Endothelial cell (in vitro differentiated cells): Measurements from ENCODE around the gene AQP12A. TPM values are rescaled to one million over a fixed set of nuclear protein-coding genes. Genes with fewer than 3 reads are reported as not detected.
"Not testable (repeated sequence)": the region's sequence is repeated elsewhere in the genome, so short reads cannot be mapped to it uniquely, and the experiment has no call there.

Experiments used
- DNase-seq: peaks from one replicate; pipeline ENCODE4 v3.0.0; 2021; ENCODE audit warnings: low spot score
- H3K27ac Mint-ChIP-seq: one replicate; pipeline ENCODE4 v1.8.0; 2021; ENCODE audit warnings: mixed read lengths, inconsistent platforms; ENCODE audit not compliant: unreplicated experiment
- H3K27me3 Mint-ChIP-seq: one replicate; pipeline ENCODE4 v1.8.0; 2021; ENCODE audit warnings: mild to moderate bottlenecking, moderate library complexity, mixed read lengths, inconsistent platforms; ENCODE audit not compliant: unreplicated experiment
- H3K36me3 Mint-ChIP-seq: one replicate; pipeline ENCODE4 v1.8.0; 2021; ENCODE audit warnings: mild to moderate bottlenecking, low read depth, mixed read lengths, inconsistent platforms; ENCODE audit not compliant: unreplicated experiment
- H3K4me1 Mint-ChIP-seq: one replicate; pipeline ENCODE4 v1.8.0; 2021; ENCODE audit warnings: mild to moderate bottlenecking, mixed read lengths, inconsistent platforms; ENCODE audit not compliant: unreplicated experiment
- H3K4me3 Mint-ChIP-seq: one replicate; pipeline ENCODE4 v1.8.0; 2021; ENCODE audit warnings: mild to moderate bottlenecking, mixed read lengths, inconsistent platforms; ENCODE audit not compliant: unreplicated experiment
- H3K9me3 Mint-ChIP-seq: one replicate; pipeline ENCODE4 v1.8.0; 2021; ENCODE audit warnings: mixed read lengths, inconsistent platforms; ENCODE audit not compliant: unreplicated experiment
- total RNA-seq: library from RNA; stranded (reverse); fragmentation: NEBNext Ultra II Directional; extraction: Animal tissue kit (Norgen Biotek cat#: 25700); gene quantifications from one replicate; pipeline ENCODE4 v1.2.1, GENCODE V29; 2021; ENCODE audit not compliant: unreplicated experiment
- TF ChIP-seq, protein P1 (sequence below): fragments of 200-600 bp; sonication (generic); IDR thresholded peaks from one replicate; pipeline ENCODE4 v1.5.0; 2021; ENCODE audit warnings: antibody characterized with exemption; ENCODE audit not compliant: unreplicated experiment

The AQP12A gene
- total RNA-seq, 1 donor from 2014 or later: not detected

DNA sequence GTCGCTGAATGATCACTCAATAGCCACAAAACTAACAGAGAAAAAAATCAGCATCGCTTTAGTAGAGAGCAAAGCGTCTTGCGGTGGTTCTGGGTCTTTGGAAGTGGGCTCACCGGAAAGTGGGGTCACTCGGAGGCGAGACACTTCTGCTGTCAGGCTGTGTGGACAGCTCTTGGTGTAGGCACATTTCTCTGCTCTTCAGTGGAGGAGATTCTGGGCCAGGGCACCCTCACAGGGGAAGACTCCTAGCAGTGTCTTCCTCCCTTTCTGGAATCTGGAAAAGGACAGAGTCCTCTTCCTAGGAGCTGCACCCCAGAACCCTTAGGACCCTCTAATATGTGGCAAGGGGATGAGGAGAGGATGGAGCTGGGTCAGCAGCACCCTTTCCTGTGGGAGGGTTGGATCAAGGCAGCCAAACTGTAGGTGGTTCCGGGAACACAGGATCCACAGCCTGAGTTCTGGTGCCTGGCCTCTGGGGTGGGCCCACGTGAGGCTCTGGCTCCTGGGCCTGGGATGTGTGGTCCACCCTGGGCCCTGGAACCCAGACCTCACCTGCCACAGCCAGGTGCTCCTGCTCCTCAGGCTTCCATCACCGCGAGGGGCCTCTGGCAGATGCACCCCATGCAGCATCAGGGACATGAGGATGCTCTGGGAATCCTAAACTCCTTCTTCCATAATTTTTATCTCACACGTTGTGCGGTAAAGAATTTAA lies 41.3 kb upstream of the AQP12A start:
- no peaks in the 10 kb centered on the region for H3K36me3 Mint-ChIP-seq
- DNase-seq: no peak
- peaks cover 7% of the 10 kb centered on the region for H3K27me3 Mint-ChIP-seq

DNA sequence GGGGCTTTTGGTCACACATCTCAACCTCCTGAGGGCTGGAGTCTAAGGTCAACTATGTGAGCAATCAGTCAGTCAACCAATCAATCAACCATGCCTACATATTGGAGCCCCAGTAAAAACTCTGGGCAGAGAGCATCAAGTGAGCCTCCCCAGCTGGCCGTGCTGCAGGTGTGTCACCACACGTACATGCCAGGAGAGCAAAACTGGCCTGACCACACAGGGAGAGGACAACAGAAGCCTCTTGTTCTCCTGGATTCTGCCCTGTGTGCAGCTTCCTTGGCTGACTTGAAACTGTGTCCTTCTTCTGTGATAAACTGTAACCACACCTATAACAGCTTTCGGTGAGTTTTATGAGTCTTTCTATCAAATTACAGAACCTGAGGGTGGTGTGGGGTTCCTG lies 40.5 kb upstream of the AQP12A start:
- H3K4me3 Mint-ChIP-seq: no peak overlapping the region
- no peak overlapping the region for H3K27ac Mint-ChIP-seq
- H3K9me3 Mint-ChIP-seq: peaks cover 4% of the 10 kb centered on the region
- H3K36me3 Mint-ChIP-seq: no peaks in the 10 kb centered on the region
- TF ChIP-seq, protein P1, sequence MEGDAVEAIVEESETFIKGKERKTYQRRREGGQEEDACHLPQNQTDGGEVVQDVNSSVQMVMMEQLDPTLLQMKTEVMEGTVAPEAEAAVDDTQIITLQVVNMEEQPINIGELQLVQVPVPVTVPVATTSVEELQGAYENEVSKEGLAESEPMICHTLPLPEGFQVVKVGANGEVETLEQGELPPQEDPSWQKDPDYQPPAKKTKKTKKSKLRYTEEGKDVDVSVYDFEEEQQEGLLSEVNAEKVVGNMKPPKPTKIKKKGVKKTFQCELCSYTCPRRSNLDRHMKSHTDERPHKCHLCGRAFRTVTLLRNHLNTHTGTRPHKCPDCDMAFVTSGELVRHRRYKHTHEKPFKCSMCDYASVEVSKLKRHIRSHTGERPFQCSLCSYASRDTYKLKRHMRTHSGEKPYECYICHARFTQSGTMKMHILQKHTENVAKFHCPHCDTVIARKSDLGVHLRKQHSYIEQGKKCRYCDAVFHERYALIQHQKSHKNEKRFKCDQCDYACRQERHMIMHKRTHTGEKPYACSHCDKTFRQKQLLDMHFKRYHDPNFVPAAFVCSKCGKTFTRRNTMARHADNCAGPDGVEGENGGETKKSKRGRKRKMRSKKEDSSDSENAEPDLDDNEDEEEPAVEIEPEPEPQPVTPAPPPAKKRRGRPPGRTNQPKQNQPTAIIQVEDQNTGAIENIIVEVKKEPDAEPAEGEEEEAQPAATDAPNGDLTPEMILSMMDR: no peak
- H3K27me3 Mint-ChIP-seq: peaks cover 2% of the 10 kb centered on the region
- H3K4me1 Mint-ChIP-seq: peaks cover 8% of the 10 kb centered on the region
- no peak for DNase-seq

More for the DNA sequence above, 41.3 kb upstream of the AQP12A start:
- H3K4me1 Mint-ChIP-seq: peaks cover 9% of the 10 kb centered on the region
- H3K27ac Mint-ChIP-seq: no peak overlapping the region
- no peak overlapping the region for H3K4me3 Mint-ChIP-seq
- peaks cover 4% of the 10 kb centered on the region for H3K9me3 Mint-ChIP-seq
- TF ChIP-seq, protein P1: no peak

DNA sequence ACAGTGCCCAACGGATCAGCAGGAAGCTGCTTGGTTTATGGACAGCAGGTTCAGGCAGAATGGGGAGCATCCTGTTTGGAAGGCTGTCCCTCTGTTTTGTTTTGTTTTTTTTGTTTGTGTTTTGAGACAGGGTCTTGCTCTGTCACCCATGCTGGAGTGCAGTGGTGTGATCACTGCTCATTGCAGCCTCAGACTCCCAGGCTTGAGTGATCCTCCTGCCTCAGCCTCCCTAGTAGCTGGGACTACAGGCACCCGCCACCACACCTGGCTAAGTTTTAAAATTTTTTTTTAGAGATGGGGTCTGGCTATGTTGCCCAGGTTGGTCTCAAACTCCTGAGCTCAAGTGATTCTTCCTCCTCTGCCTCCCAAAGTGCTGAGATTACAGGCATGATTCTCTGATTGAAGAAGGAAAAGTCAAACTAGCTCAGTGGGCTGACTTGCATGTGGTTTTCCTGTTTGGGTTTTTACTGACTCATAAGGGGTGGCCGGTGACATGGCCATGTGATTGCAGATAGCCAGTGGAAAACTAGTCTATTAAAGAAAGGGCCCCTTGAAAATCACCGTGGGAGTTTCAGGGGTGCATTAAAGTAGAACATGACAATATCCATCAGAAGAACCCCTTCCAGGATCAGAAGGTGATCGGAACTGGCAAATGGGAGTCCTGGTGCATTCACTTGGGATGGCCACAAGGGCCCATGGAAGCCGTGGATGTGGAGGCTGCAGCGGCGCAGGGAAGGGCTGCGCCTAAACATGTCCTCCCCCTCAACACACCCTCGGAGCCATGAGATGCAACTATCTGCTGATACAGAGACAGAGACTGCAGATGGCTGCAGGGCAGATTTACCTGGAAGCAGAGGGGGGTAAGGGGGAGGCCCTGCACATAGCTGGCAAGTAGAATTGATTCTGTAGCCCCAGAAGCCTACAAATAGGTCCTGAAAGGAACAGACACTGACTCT lies 35.5 kb upstream of the AQP12A start:
- Mint-ChIP-seq H3K4me1 (no peaks in the 10 kb centered on the region), H3K9me3 (peaks cover 4% of the 10 kb centered on the region), H3K36me3 (no peaks in the 10 kb centered on the region), H3K27me3 (peaks cover 4% of the 10 kb centered on the region), H3K4me3 (no peak overlapping the region), H3K27ac (no peak overlapping the region)
- no peak for DNase-seq
- TF ChIP-seq, protein P1: no peak

DNA sequence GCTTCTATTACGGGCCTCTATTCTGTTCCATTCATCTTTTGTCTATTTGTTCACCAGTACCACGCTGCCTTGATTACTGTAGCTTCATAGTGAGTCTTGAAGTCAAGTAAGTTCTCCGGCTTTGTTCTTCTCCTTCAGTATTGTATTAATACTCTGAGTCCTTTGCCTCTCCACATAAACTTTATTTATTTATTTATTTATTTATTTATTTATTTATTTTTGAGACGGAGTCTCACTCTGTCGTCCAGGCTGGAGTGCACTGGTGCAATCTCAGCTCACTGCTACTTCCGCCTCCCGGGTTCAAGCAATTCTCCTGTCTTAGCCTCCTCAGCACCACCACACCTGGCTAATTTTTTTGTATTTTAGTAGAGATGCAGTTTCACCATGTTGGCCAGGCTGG lies 31.8 kb upstream of the AQP12A start:
- H3K4me3 Mint-ChIP-seq, H3K36me3 Mint-ChIP-seq, DNase-seq, H3K27me3 Mint-ChIP-seq, H3K4me1 Mint-ChIP-seq, H3K27ac Mint-ChIP-seq, H3K9me3 Mint-ChIP-seq: not testable (repeated sequence)

DNA sequence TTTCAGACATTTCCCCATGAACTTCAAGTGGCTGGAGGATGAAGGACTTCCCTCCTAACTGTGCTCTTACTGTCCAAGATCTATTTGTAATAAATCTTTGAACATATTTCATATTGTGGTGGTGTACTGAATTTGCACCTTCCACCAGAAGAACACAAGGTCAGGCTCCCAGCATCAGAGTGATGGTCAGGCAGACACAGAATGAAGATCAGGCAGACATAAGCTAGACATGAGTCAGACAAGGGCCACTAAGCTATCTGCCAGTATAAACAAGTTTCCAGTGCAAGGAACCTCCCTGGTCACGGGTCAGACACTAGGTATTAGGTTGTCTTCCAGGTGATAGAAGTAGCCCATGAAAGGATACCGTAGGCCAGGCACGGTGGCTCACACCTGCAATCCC lies 29.0 kb upstream of the AQP12A start:
- Mint-ChIP-seq H3K4me1 (no peaks in the 10 kb centered on the region), H3K9me3 (no peaks in the 10 kb centered on the region), H3K27me3 (peaks cover 3% of the 10 kb centered on the region), H3K4me3 (no peak overlapping the region), H3K27ac (no peak overlapping the region), H3K36me3 (no peaks in the 10 kb centered on the region)
- TF ChIP-seq, protein P1: no peak
- DNase-seq: no peak
